Neural progenitor cell (in vitro differentiated cells): ENCODE data around the gene RABGGTB. TPM values are rescaled to one million over a fixed set of nuclear protein-coding genes. Genes with fewer than 3 reads are reported as not detected.
A peak's percentile ranks its signal among the peaks of the same experiment; 100 is the strongest.

Experiments used
- DNase-seq: peaks from one replicate; pipeline ENCODE4 v3.0.0-alpha.2; 2016; ENCODE audit warnings: low spot score
- H2AFZ ChIP-seq: fragments of 200-600 bp; sonication (generic); replicated peaks from 2 replicates; pipeline ENCODE4 v1.6.1; 2016; ENCODE audit warnings: antibody characterized with exemption
- H3F3A ChIP-seq: fragments of 200-600 bp; sonication (generic); 2 replicates; pipeline ENCODE4 v1.6.1; 2016; ENCODE audit warnings: antibody characterized with exemption, low read depth
- H3K27ac ChIP-seq: fragments of 200-600 bp; sonication (generic); 2 replicates; pipeline ENCODE4 v1.5.1; 2016; ENCODE audit warnings: mild to moderate bottlenecking
- H3K27me3 ChIP-seq: fragments of 200-600 bp; sonication (generic); 2 replicates; pipeline ENCODE4 v1.6.1; 2016; ENCODE audit warnings: mild to moderate bottlenecking, moderate library complexity
- H3K36me3 ChIP-seq: fragments of 200-600 bp; sonication (generic); 2 replicates; pipeline ENCODE4 v1.5.1; 2016
- H3K4me1 ChIP-seq: fragments of 200-600 bp; sonication (generic); 2 replicates; pipeline ENCODE4 v1.6.1; 2016; ENCODE audit warnings: mixed run types
- H3K4me2 ChIP-seq: fragments of 200-600 bp; sonication (generic); 2 replicates; pipeline ENCODE4 v1.6.1; 2016
- H3K4me3 ChIP-seq: fragments of 200-600 bp; sonication (generic); 2 replicates; pipeline ENCODE4 v1.5.1; 2016
- H3K79me2 ChIP-seq: fragments of 200-600 bp; sonication (generic); 2 replicates; pipeline ENCODE4 v1.6.1; 2016; ENCODE audit warnings: low read depth
- H3K9ac ChIP-seq: fragments of 200-600 bp; sonication (generic); 2 replicates; pipeline ENCODE4 v1.6.1; 2016
- H3K9me3 ChIP-seq: fragments of 200-600 bp; sonication (generic); 2 replicates; pipeline ENCODE4 v1.5.1; 2016; ENCODE audit warnings: low read depth
- H4K20me1 ChIP-seq: fragments of 200-600 bp; sonication (generic); 2 replicates; pipeline ENCODE4 v1.6.1; 2016; ENCODE audit warnings: low read depth
- H3K27ac Mint-ChIP-seq: 3 replicates; pipeline ENCODE4 v1.8.0; 2021; ENCODE audit warnings: mixed read lengths
- H3K27me3 Mint-ChIP-seq: 2 replicates; pipeline ENCODE4 v1.8.0; 2022; ENCODE audit warnings: low read depth, mild to moderate bottlenecking, inconsistent platforms, moderate library complexity, mixed read lengths; ENCODE audit not compliant: insufficient read depth
- H3K36me3 Mint-ChIP-seq: 3 replicates; pipeline ENCODE4 v1.8.0; 2021; ENCODE audit warnings: mixed read lengths
- H3K4me1 Mint-ChIP-seq: 3 replicates; pipeline ENCODE4 v1.8.0; 2021; ENCODE audit warnings: mixed read lengths
- H3K4me3 Mint-ChIP-seq: 3 replicates; pipeline ENCODE4 v1.8.0; 2021; ENCODE audit warnings: mild to moderate bottlenecking, moderate library complexity, mixed read lengths
- H3K9me3 Mint-ChIP-seq: 3 replicates; pipeline ENCODE4 v1.8.0; 2020; ENCODE audit warnings: mixed read lengths
- CTCF ChIP-seq: fragments of 200-600 bp; sonication (generic); IDR thresholded peaks from 2 replicates; pipeline ENCODE4 v1.5.1; 2017; ENCODE audit warnings: antibody characterized with exemption, mild to moderate bottlenecking
- EZH2 ChIP-seq: fragments of 200-600 bp; sonication (generic); IDR thresholded peaks from 2 replicates; pipeline ENCODE4 v1.6.1; 2017; ENCODE audit warnings: antibody characterized with exemption, mild to moderate bottlenecking, moderate library complexity
- EZH2phosphoT487 ChIP-seq: fragments of 200-600 bp; sonication (generic); IDR thresholded peaks from 2 replicates; pipeline ENCODE4 v1.6.1; 2017; ENCODE audit warnings: antibody characterized with exemption
- total RNA-seq: library from RNA; depleted of rRNA; stranded (reverse); fragments of >200 nt; gene quantifications from 2 replicates; pipeline ENCODE4 v1.2.3, GENCODE V29; 2015; ENCODE audit warnings: low replicate concordance

Gene RABGGTB
- total RNA-seq, 1 donor from 2014 or later, result 132 TPM

- H3K9ac ChIP-seq, result no peak overlapping the region
- H3K79me2 ChIP-seq, result peaks cover 45% of the 10 kb centered on the region
- peaks cover 36% of the 10 kb centered on the region for H3K36me3 ChIP-seq
- H3K4me2 ChIP-seq, result no peak overlapping the region
- H3K36me3 Mint-ChIP-seq, result peaks cover 26% of the 10 kb centered on the region
- H3K4me3 Mint-ChIP-seq, result no peak overlapping the region
- no peak overlapping the region for H3K27ac Mint-ChIP-seq
- peak; percentile 9 for DNase-seq
- peaks cover 9% of the 10 kb centered on the region for H3K4me1 Mint-ChIP-seq
- no peaks in the 10 kb centered on the region for H3K27me3 Mint-ChIP-seq
- no peak overlapping the region for H3K4me3 ChIP-seq
- H3K9me3 Mint-ChIP-seq, result no peaks in the 10 kb centered on the region
- H3F3A ChIP-seq, result peaks cover 59% of the 10 kb centered on the region
- peaks cover 25% of the 10 kb centered on the region for H3K4me1 ChIP-seq
- TF ChIP-seq EZH2phosphoT487 (no peak), EZH2 (no peak), CTCF (no peak)
- H3K9me3 ChIP-seq, result no peaks in the 10 kb centered on the region
- H3K27ac ChIP-seq, result peak overlapping the region; percentile 74
- H4K20me1 ChIP-seq, result peaks cover 43% of the 10 kb centered on the region
- no peak overlapping the region for H2AFZ ChIP-seq
- H3K27me3 ChIP-seq, result no peaks in the 10 kb centered on the region
These were observed 8.3 kb downstream of the RABGGTB start for GRCh38 chr1:75794382-75794781.

GRCh38 chr1:75795703-75796193 is 9.7 kb downstream of the RABGGTB start:
- Histone ChIP-seq H3K27ac (no peak overlapping the region), H3K4me1 (peaks cover 11% of the 10 kb centered on the region), H4K20me1 (peaks cover 29% of the 10 kb centered on the region)

GRCh38 chr1:75796376-75797272 is 10.6 kb downstream of the RABGGTB start, which contains the start of gene MSH4:
Gene MSH4, plus strand, starts transcription at chr1:75796882. Its CDS starts 104 bp downstream, at chr1:75796986.
- Histone ChIP-seq H3K4me1 (peaks cover 4% of the 10 kb centered on the region), H3K9ac (no peak within 1 kb of the TSS), H3K36me3 (peaks cover 27% of the 10 kb centered on the region), H4K20me1 (peaks cover 24% of the 10 kb centered on the region), H3K4me2 (no peak within 1 kb of the TSS), H2AFZ (no peak within 1 kb of the TSS), H3K27ac (peak within 1 kb of the TSS; percentile 29), H3F3A (peaks cover 54% of the 10 kb centered on the region), H3K79me2 (peaks cover 22% of the 10 kb centered on the region), H3K27me3 (no peaks in the 10 kb centered on the region), H3K9me3 (no peaks in the 10 kb centered on the region), H3K4me3 (no peak within 1 kb of the TSS)
- Mint-ChIP-seq H3K9me3 (no peaks in the 10 kb centered on the region), H3K4me1 (no peaks in the 10 kb centered on the region), H3K27me3 (no peaks in the 10 kb centered on the region), H3K27ac (no peak within 1 kb of the TSS), H3K4me3 (no peak within 1 kb of the TSS), H3K36me3 (peaks cover 14% of the 10 kb centered on the region)
- TF ChIP-seq CTCF (no peak), EZH2phosphoT487 (no peak), EZH2 (no peak)
- DNase-seq, result no peak

More at GRCh38 chr1:75795703-75796193, 9.7 kb downstream of the RABGGTB start:
- H3K4me3 Mint-ChIP-seq, result no peak overlapping the region
- H3K4me3 ChIP-seq, result no peak overlapping the region
- H3K9me3 Mint-ChIP-seq, result no peaks in the 10 kb centered on the region
- H3K4me1 Mint-ChIP-seq, result peaks cover 3% of the 10 kb centered on the region
- no peak overlapping the region for H3K27ac Mint-ChIP-seq
- TF ChIP-seq CTCF (no peak), EZH2 (no peak), EZH2phosphoT487 (no peak)
- no peak overlapping the region for H2AFZ ChIP-seq
- peaks cover 59% of the 10 kb centered on the region for H3F3A ChIP-seq
- no peaks in the 10 kb centered on the region for H3K27me3 Mint-ChIP-seq
- no peak for DNase-seq
- peaks cover 36% of the 10 kb centered on the region for H3K36me3 ChIP-seq
- H3K9me3 ChIP-seq, result no peaks in the 10 kb centered on the region
- no peaks in the 10 kb centered on the region for H3K27me3 ChIP-seq
- H3K9ac ChIP-seq, result no peak overlapping the region
- H3K79me2 ChIP-seq, result peaks cover 31% of the 10 kb centered on the region
- H3K36me3 Mint-ChIP-seq, result peaks cover 21% of the 10 kb centered on the region
- no peak overlapping the region for H3K4me2 ChIP-seq
